ENCODE results near the gene CLPSL1.

DNA sequence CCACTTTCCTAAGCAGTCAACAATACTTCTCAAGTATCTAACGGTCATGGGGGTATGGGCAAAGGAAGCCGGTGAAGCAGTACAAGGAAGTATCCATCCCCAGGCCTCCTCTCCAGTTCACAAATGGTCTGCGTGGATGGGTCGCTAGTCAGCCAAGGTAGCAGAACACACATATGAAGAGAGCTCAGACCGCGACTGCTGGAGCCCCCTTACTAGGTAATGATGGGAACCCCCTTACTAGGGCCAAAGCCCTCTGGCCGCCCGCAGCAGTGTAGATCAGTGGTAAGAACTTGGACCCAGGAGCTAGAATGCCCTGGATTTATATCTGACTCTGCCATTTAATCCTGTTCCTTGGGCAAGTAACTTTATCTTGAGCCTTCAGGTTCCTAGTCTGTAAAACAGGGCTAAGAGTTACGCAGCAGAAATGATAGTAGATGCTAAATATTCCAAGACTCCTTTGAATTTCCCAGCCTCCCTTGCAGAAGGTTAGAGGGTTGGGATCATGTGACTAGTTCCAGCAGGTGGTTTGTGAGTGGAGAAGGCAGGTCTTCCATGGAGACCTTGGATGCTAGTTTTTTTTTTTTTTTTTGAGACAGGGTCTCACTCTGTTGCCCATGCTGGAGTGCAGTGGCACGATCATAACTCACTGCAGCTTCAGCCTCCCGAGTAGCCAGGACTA, 6.6 kb upstream of the CLPSL1 start:
- TF ChIP-seq, protein P1, sequence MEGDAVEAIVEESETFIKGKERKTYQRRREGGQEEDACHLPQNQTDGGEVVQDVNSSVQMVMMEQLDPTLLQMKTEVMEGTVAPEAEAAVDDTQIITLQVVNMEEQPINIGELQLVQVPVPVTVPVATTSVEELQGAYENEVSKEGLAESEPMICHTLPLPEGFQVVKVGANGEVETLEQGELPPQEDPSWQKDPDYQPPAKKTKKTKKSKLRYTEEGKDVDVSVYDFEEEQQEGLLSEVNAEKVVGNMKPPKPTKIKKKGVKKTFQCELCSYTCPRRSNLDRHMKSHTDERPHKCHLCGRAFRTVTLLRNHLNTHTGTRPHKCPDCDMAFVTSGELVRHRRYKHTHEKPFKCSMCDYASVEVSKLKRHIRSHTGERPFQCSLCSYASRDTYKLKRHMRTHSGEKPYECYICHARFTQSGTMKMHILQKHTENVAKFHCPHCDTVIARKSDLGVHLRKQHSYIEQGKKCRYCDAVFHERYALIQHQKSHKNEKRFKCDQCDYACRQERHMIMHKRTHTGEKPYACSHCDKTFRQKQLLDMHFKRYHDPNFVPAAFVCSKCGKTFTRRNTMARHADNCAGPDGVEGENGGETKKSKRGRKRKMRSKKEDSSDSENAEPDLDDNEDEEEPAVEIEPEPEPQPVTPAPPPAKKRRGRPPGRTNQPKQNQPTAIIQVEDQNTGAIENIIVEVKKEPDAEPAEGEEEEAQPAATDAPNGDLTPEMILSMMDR (conservative IDR thresholded peaks at IDR 0.05; ENCODE audit: low read depth, low read length), result no peak
- no peak for TF ChIP-seq CEBPB (IDR thresholded peaks at IDR 0.05; ENCODE audit: low read depth, low read length)
- no peak for TF ChIP-seq POLR2A (IDR thresholded peaks at IDR 0.05; ENCODE audit: low read depth, low read length)
- no peak for TF ChIP-seq RCOR1 (IDR thresholded peaks at IDR 0.05; ENCODE audit: insufficient replicate concordance, low read length)
